Subcutaneous adipose tissue (tissue), 4 donors: ENCODE measurements around the gene LEMD3. TPM values are rescaled to one million over a fixed set of nuclear protein-coding genes. Genes with fewer than 3 reads are reported as not detected.

Experiments used
- CTCF ChIP-seq: fragments of 450-650 bp; IDR thresholded peaks from one replicate; pipeline ENCODE4 v1.5.1; 2016; ENCODE audit warnings: low read depth, mild to moderate bottlenecking, control low read depth, antibody characterized with exemption, moderate library complexity
- total RNA-seq, 4 donors: library from RNA; depleted of rRNA; stranded (reverse); fragments of >200 nt; gene quantifications; one replicate each; pipeline ENCODE4 v1.1.0, GENCODE V29; 2016

The LEMD3 gene
- total RNA-seq, 4 donors from 2014 or later, result 20.0 to 36.0 (median 26.0) TPM

- TF ChIP-seq CTCF, result no peak
Measured at GRCh38 chr12:65168681-65169319, 583 bp upstream of the LEMD3 start.

- no peak for TF ChIP-seq CTCF
Measured at GRCh38 chr12:65170209-65170881, 962 bp downstream of the LEMD3 start.

- no peak for TF ChIP-seq CTCF
Measured at GRCh38 chr12:65171073-65171472, 1.7 kb downstream of the LEMD3 start.

GRCh38 chr12:65171870-65172269 is 2.5 kb downstream of the LEMD3 start:
- TF ChIP-seq CTCF, result no peak

GRCh38 chr12:65175385-65175784 is 6.0 kb downstream of the LEMD3 start:
- no peak for TF ChIP-seq CTCF

GRCh38 chr12:65182012-65182739 is 12.8 kb downstream of the LEMD3 start:
- no peak for TF ChIP-seq CTCF

- TF ChIP-seq CTCF, result no peak
Measured at GRCh38 chr12:65184176-65184857, 14.9 kb downstream of the LEMD3 start.
